Glutamatergic neuron (in vitro differentiated cells): ENCODE results near the gene DTHD1. TPM values are rescaled to one million over a fixed set of nuclear protein-coding genes. Genes with fewer than 3 reads are reported as not detected.

ENCODE experiments used
- DNase-seq: peaks from one replicate; pipeline ENCODE4 v3.0.0; 2022
- H3K27ac Mint-ChIP-seq: one replicate; pipeline ENCODE4 v1.8.0; 2020; ENCODE audit warnings: mild to moderate bottlenecking, mixed read lengths, inconsistent platforms; ENCODE audit not compliant: unreplicated experiment
- H3K27me3 Mint-ChIP-seq: one replicate; pipeline ENCODE4 v1.8.0; 2020; ENCODE audit warnings: mild to moderate bottlenecking, moderate library complexity, mixed read lengths, inconsistent platforms; ENCODE audit not compliant: unreplicated experiment
- H3K36me3 Mint-ChIP-seq: one replicate; pipeline ENCODE4 v1.8.0; 2020; ENCODE audit warnings: mild to moderate bottlenecking, mixed read lengths, inconsistent platforms; ENCODE audit not compliant: unreplicated experiment
- H3K4me1 Mint-ChIP-seq: one replicate; pipeline ENCODE4 v1.8.0; 2020; ENCODE audit warnings: mild to moderate bottlenecking, low read depth, mixed read lengths, inconsistent platforms; ENCODE audit not compliant: unreplicated experiment
- H3K4me3 Mint-ChIP-seq: one replicate; pipeline ENCODE4 v1.8.0; 2020; ENCODE audit warnings: mild to moderate bottlenecking, mixed read lengths, inconsistent platforms; ENCODE audit not compliant: unreplicated experiment
- H3K9me3 Mint-ChIP-seq: one replicate; pipeline ENCODE4 v1.8.0; 2020; ENCODE audit warnings: mild to moderate bottlenecking, moderate library complexity, mixed read lengths, inconsistent platforms; ENCODE audit not compliant: unreplicated experiment
- total RNA-seq: library from RNA; stranded (reverse); fragmentation: NEBNext Ultra II Directional; extraction: Animal tissue kit (Norgen Biotek cat#: 25700); gene quantifications from one replicate; pipeline ENCODE4 v1.2.1, GENCODE V29; 2021; ENCODE audit not compliant: unreplicated experiment
- TF ChIP-seq, protein P1 (sequence below): fragments of 200-600 bp; sonication (generic); IDR thresholded peaks from one replicate; pipeline ENCODE4 v1.5.0; 2021; ENCODE audit not compliant: partially characterized antibody, unreplicated experiment

Gene DTHD1
- total RNA-seq, 1 donor from 2014 or later, result not detected

GRCh38 chr4:36338973-36339372 is 57.6 kb downstream of the DTHD1 start:
- Mint-ChIP-seq H3K27ac (no peak overlapping the region), H3K4me3 (no peak overlapping the region), H3K9me3 (no peaks in the 10 kb centered on the region), H3K27me3 (no peaks in the 10 kb centered on the region), H3K36me3 (no peaks in the 10 kb centered on the region), H3K4me1 (no peaks in the 10 kb centered on the region)
- TF ChIP-seq, protein P1, sequence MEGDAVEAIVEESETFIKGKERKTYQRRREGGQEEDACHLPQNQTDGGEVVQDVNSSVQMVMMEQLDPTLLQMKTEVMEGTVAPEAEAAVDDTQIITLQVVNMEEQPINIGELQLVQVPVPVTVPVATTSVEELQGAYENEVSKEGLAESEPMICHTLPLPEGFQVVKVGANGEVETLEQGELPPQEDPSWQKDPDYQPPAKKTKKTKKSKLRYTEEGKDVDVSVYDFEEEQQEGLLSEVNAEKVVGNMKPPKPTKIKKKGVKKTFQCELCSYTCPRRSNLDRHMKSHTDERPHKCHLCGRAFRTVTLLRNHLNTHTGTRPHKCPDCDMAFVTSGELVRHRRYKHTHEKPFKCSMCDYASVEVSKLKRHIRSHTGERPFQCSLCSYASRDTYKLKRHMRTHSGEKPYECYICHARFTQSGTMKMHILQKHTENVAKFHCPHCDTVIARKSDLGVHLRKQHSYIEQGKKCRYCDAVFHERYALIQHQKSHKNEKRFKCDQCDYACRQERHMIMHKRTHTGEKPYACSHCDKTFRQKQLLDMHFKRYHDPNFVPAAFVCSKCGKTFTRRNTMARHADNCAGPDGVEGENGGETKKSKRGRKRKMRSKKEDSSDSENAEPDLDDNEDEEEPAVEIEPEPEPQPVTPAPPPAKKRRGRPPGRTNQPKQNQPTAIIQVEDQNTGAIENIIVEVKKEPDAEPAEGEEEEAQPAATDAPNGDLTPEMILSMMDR, result no peak
- no peak for DNase-seq

- Mint-ChIP-seq H3K27me3 (no peaks in the 10 kb centered on the region), H3K9me3 (no peaks in the 10 kb centered on the region), H3K27ac (no peak overlapping the region), H3K36me3 (no peaks in the 10 kb centered on the region), H3K4me1 (no peaks in the 10 kb centered on the region), H3K4me3 (no peak overlapping the region)
- TF ChIP-seq, protein P1, result no peak
- DNase-seq, result no peak
Measured at GRCh38 chr4:36341936-36342335, 60.5 kb downstream of the DTHD1 start.

DNA sequence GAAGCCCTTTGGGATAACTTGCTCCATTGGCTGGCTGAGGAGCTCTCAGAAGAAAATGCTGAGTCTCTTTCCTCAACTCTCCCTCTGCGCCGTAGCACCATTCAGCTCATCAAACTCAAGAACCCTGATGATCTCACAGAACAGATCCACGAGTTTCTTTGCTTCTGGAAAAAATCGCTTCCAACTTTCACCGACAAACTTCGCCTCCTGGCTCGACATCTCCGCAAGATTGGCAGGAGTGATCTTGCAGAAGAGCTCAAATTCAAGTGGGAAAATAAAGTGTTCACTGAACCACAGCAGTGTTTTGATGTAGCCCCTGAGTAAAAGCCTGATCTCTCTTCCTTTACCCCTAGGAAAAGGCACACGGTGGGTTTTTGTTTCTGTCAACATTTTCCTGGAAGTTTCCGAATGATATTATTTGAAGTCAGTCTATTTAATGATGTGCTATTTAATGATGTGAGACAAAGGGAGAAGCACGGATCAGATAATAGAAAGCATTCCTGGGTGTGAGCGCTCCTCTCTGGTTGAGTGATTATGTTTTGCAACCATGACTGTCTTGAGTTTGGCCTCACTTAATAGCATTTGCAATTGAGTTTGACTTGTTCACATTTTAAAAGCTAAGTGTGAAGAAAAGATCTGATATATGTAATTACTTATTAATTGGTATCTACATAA is 62.2 kb downstream of the DTHD1 start:
- Mint-ChIP-seq H3K27me3 (no peaks in the 10 kb centered on the region), H3K4me1 (peaks cover 1% of the 10 kb centered on the region), H3K9me3 (no peaks in the 10 kb centered on the region), H3K4me3 (no peak overlapping the region), H3K27ac (no peak overlapping the region), H3K36me3 (no peaks in the 10 kb centered on the region)
- TF ChIP-seq, protein P1, result no peak
- DNase-seq, result no peak

GRCh38 chr4:36348403-36348938 is 67.1 kb downstream of the DTHD1 start:
- Mint-ChIP-seq H3K27me3 (peaks cover 2% of the 10 kb centered on the region), H3K4me1 (peaks cover 4% of the 10 kb centered on the region), H3K9me3 (no peaks in the 10 kb centered on the region), H3K27ac (no peak overlapping the region), H3K4me3 (no peak overlapping the region), H3K36me3 (no peaks in the 10 kb centered on the region)
- TF ChIP-seq, protein P1, result no peak
- DNase-seq, result no peak

DNA sequence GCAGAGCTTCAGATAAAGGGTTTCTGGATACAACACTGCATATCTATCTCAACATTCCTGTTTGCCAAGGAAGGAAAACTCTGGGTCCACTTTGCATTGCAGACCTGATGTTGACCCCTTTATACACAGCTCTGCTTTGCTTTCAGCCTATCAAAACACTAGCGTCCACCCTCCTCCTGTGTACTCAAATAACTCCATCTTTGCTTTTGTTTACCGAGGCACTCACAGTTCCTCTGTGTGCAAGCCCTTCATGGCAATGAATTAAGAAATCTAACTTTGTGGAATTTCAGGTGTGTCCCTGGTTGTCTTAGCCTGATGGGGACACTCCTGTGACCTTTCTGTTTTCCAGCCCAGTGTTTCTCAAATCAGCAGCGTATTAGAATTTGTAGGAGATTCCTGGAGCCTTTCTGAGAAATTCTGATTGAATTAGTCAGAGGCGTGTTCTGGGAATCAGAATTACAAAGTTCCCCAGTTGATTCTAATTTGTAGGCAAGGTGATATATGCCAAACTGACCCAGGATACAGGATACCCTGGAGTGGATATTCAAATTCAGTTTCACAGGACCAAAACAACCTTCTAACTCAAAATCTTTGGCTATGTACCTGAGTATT is 68.6 kb downstream of the DTHD1 start:
- peaks cover 4% of the 10 kb centered on the region for H3K4me1 Mint-ChIP-seq
- no peak overlapping the region for H3K27ac Mint-ChIP-seq
- H3K36me3 Mint-ChIP-seq, result no peaks in the 10 kb centered on the region
- DNase-seq, result no peak
- H3K4me3 Mint-ChIP-seq, result no peak overlapping the region
- no peaks in the 10 kb centered on the region for H3K9me3 Mint-ChIP-seq
- H3K27me3 Mint-ChIP-seq, result peaks cover 2% of the 10 kb centered on the region
- TF ChIP-seq, protein P1, result no peak
